Upper lobe of right lung (tissue), 1 donor: Measurements from ENCODE around the gene NEDD4L. TPM values are rescaled to one million over a fixed set of nuclear protein-coding genes. Genes with fewer than 3 reads are reported as not detected.
"Not testable (repeated sequence)": the region's sequence is repeated elsewhere in the genome, so short reads cannot be mapped to it uniquely, and the experiment has no call there.

Experiments
- ATAC-seq: fragments of 200-7000 bp; cut with Tn5 transposase; one replicate; pipeline ENCODE4 v1.9.1; 2020; ENCODE audit warnings: mild to moderate bottlenecking, moderate library complexity
- DNase-seq: peaks from one replicate; pipeline ENCODE4 v3.0.0-alpha.2; 2020
- H3K27ac ChIP-seq: fragments of 200-600 bp; one replicate; pipeline ENCODE4 v1.8.0; 2022
- H3K27me3 ChIP-seq: fragments of 200-600 bp; one replicate; pipeline ENCODE4 v1.8.0; 2022; ENCODE audit warnings: mild to moderate bottlenecking
- H3K36me3 ChIP-seq: fragments of 200-600 bp; one replicate; pipeline ENCODE4 v1.8.0; 2022
- H3K4me1 ChIP-seq: fragments of 200-600 bp; one replicate; pipeline ENCODE4 v1.8.0; 2022
- H3K4me3 ChIP-seq: fragments of 200-600 bp; one replicate; pipeline ENCODE4 v1.8.0; 2022; ENCODE audit warnings: mild to moderate bottlenecking
- H3K9me3 ChIP-seq: fragments of 200-600 bp; one replicate; pipeline ENCODE4 v1.8.0; 2022
- intact Hi-C: fragments of 100-400 bp; cut with DNase I; formaldehyde crosslinking; loops from one replicate; pipeline ENCODE4 v1.11.0; 2022
- total RNA-seq: library from RNA; stranded (reverse); fragmentation: NEBNext Ultra II Directional; extraction: Animal tissue kit (Norgen Biotek cat#: 25700); gene quantifications from one replicate; pipeline ENCODE4 v1.2.1, GENCODE V29; 2021
- TF ChIP-seq, protein P1 (sequence below): fragments of 200-600 bp; IDR thresholded peaks from one replicate; pipeline ENCODE4 v1.8.0; 2022; ENCODE audit warnings: antibody characterized with exemption
- donor health status: DM: no; HTN: yes; CAD: no; lungs with severe emphysema.

NEDD4L gene
- total RNA-seq, 1 donor from 2014 or later, result 192 TPM

DNA sequence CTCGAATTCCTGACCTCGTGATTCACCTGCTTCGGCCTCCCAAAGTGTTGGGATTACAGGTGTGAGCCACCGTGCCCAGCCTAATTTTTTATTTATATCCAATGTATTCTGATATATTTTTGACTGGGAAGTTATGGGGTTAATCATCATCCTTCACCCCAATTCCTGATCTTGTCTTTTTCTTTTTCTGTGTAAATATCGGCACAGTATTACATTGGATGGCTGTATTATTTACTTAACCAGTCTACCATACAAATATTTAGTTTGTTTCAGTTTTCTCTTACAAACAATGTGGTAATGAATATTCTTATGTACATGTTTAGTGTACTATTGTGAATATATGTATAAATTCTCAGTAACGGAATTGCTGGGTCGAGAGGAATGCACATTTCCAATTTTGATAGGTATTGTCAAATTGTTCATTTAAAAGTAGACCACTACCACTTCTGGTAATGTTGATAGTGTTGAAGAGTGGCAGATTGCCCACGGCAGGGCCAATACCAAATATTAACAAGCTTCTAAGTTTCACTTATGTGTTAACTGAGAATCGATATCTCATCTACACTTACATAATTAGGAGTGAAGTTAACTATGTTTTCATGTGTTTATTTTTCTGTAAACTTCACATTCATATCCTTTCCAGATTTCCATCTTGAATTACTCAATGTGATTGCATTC lies 388.2 kb downstream of the NEDD4L start:
- H3K27ac ChIP-seq, result no peak overlapping the region
- no peaks in the 10 kb centered on the region for H3K36me3 ChIP-seq
- TF ChIP-seq, protein P1, sequence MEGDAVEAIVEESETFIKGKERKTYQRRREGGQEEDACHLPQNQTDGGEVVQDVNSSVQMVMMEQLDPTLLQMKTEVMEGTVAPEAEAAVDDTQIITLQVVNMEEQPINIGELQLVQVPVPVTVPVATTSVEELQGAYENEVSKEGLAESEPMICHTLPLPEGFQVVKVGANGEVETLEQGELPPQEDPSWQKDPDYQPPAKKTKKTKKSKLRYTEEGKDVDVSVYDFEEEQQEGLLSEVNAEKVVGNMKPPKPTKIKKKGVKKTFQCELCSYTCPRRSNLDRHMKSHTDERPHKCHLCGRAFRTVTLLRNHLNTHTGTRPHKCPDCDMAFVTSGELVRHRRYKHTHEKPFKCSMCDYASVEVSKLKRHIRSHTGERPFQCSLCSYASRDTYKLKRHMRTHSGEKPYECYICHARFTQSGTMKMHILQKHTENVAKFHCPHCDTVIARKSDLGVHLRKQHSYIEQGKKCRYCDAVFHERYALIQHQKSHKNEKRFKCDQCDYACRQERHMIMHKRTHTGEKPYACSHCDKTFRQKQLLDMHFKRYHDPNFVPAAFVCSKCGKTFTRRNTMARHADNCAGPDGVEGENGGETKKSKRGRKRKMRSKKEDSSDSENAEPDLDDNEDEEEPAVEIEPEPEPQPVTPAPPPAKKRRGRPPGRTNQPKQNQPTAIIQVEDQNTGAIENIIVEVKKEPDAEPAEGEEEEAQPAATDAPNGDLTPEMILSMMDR, result no peak
- H3K9me3 ChIP-seq, result no peaks in the 10 kb centered on the region
- no peaks in the 10 kb centered on the region for H3K27me3 ChIP-seq
- DNase-seq (no peak), ATAC-seq (no peak)
- no peaks in the 10 kb centered on the region for H3K4me1 ChIP-seq
- intact Hi-C loops, result no loop called here
- no peak overlapping the region for H3K4me3 ChIP-seq

GRCh38 chr18:58435221-58436005 lies 391.4 kb downstream of the NEDD4L start:
- H3K4me1 ChIP-seq, DNase-seq, H3K9me3 ChIP-seq, H3K4me3 ChIP-seq, intact Hi-C loops, H3K27ac ChIP-seq, ATAC-seq, H3K27me3 ChIP-seq, H3K36me3 ChIP-seq: not testable (repeated sequence)

DNA sequence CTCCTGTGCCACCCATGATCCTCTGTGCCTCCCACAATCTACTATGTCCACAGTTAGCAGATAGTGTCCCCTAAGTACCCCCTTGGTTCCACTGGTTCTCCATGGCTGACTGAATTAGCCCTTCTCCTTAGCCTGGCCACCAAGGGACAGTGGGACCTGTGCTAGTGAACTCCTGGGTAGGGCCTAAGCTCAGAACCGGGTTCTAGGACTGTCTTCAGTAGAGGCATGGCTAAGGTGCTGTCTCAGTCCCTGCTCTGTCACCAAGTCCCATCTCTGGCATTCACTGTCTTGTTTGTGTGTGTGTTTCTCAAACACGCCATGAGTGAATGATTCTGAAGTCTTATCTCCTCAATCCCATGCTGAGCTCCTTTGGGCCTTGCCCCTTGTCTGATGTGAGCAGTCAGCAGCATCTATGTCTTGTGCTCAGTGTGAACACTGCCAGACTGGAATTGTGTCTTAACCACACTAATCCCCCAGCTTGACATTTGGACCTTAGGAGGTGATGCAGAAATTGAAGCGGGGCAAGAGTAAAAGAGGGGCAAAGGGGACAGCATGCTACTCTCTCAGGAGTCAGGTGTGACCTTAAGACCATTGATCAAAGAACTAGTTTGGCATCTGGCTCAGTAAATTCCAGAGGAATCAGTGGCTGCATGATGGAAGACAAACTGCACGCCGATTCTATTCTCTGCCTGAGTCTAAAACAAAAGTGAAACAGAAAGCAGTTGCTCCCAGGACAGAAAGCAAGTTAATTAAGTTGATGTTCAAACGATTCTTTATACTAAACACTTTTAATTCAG lies 394.3 kb downstream of the NEDD4L start:
- Histone ChIP-seq H3K27me3 (no peaks in the 10 kb centered on the region), H3K4me1 (no peaks in the 10 kb centered on the region), H3K9me3 (no peaks in the 10 kb centered on the region), H3K36me3 (no peaks in the 10 kb centered on the region), H3K4me3 (peak overlapping the region; percentile 33), H3K27ac (no peak overlapping the region)
- TF ChIP-seq, protein P1, result no peak
- no peak for DNase-seq
- intact Hi-C loops, result no loop called here
- ATAC-seq, result peak; percentile 40

DNA sequence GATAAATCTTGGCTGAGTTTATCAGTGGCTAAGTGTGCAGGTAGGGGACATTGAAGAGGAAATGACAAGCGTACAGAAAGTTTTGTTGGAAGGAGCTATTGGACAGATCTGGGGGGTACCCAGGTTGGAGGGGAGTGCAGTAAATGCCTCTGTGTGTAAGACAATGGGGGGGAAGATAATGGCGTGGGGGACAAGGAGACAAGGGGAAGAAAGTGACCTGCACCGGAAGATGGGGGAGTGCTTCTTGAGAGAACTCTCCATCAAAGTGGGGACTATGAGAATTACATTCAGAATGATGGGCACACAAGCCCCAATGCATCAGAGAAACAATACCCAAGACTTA lies 394.9 kb downstream of the NEDD4L start:
- TF ChIP-seq, protein P1, result no peak
- H3K27me3 ChIP-seq, result no peaks in the 10 kb centered on the region
- DNase-seq, result no peak
- ATAC-seq, result peak; percentile 28
- intact Hi-C loops, result no loop called here
- H3K4me3 ChIP-seq, result peak overlapping the region; percentile 33
- H3K27ac ChIP-seq, result no peak overlapping the region
- no peaks in the 10 kb centered on the region for H3K4me1 ChIP-seq
- H3K9me3 ChIP-seq, result no peaks in the 10 kb centered on the region
- no peaks in the 10 kb centered on the region for H3K36me3 ChIP-seq

DNA sequence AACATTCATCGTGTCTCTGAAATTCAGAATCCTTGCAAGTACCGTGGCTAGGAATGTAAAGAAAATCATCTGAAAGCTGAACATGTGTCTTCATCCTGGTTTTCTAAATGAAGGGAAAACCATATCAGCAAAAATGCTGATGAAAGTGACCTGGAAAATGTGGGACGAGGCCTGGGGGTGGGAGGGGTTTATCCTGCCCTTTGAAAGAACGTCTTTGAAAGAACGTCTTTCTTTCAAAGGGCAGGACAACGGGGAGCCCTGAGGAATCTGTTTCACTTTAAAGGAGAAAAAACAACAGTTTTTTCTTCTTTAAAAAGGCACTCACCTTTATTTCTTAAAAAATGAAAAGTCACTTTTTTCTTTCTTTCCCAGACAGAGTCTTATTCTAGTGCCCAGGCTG lies 399.6 kb downstream of the NEDD4L start:
- no peak for ATAC-seq
- no peaks in the 10 kb centered on the region for H3K4me1 ChIP-seq
- H3K9me3 ChIP-seq, result no peaks in the 10 kb centered on the region
- no peak overlapping the region for H3K4me3 ChIP-seq
- TF ChIP-seq, protein P1, result no peak
- no peak overlapping the region for H3K27ac ChIP-seq
- intact Hi-C loops, result no loop called here
- no peak for DNase-seq
- no peaks in the 10 kb centered on the region for H3K27me3 ChIP-seq
- no peaks in the 10 kb centered on the region for H3K36me3 ChIP-seq
